OCI-LY3 (cell line): ENCODE measurements around the gene ZRANB1.
"Not testable (repeated sequence)": the region's sequence is repeated elsewhere in the genome, so short reads cannot be mapped to it uniquely, and the experiment has no call there.

Source experiments
- H2AFZ ChIP-seq: fragments of 200-600, 300-600 bp; shearing (Covaris generic); 2 replicates; pipeline ENCODE4 v1.6.0; 2014; ENCODE audit warnings: antibody characterized with exemption, low read depth, low read length
- H3K27ac ChIP-seq: fragments of 200-600, 300-600 bp; sonication (generic); 2 replicates; pipeline ENCODE4 v1.5.1; 2014; ENCODE audit warnings: mild to moderate bottlenecking, low read length, moderate library complexity, mixed read lengths
- H3K27me3 ChIP-seq: fragments of 200-600, 300-600 bp; sonication (generic); 2 replicates; pipeline ENCODE4 v1.6.1; 2014; ENCODE audit warnings: low read depth, low read length, mixed read lengths
- H3K36me3 ChIP-seq: fragments of 200-600, 300-600 bp; sonication (generic); replicated peaks from 2 replicates; pipeline ENCODE3; 2014; ENCODE audit warnings: low read depth, low read length, mixed read lengths
- H3K4me1 ChIP-seq: fragments of 300-600, 200-600 bp; sonication (generic); 2 replicates; pipeline ENCODE4 v1.6.1; 2014; ENCODE audit warnings: low read length, mixed read lengths
- H3K4me2 ChIP-seq: fragments of 200-600, 300-600 bp; sonication (generic); 2 replicates; pipeline ENCODE4 v1.6.1; 2014; ENCODE audit warnings: low read length, mixed read lengths
- H3K4me3 ChIP-seq: fragments of 300-600, 200-600 bp; sonication (generic); 2 replicates; pipeline ENCODE4 v1.5.1; 2014; ENCODE audit warnings: antibody characterized with exemption, mild to moderate bottlenecking, low read length, moderate library complexity
- H3K79me2 ChIP-seq: fragments of 300-600, 200-600 bp; shearing (Covaris generic); 2 replicates; pipeline ENCODE4 v1.6.1; 2014; ENCODE audit warnings: mild to moderate bottlenecking, low read length, mixed read lengths
- H3K9ac ChIP-seq: fragments of 300-600, 200-600 bp; shearing (Covaris generic); 2 replicates; pipeline ENCODE4 v1.6.0; 2014; ENCODE audit warnings: mild to moderate bottlenecking, low read length, moderate library complexity
- H3K9me3 ChIP-seq: fragments of 200-600, 300-600 bp; shearing (Covaris generic); 2 replicates; pipeline ENCODE4 v1.6.1; 2014; ENCODE audit warnings: low read length, mixed read lengths; ENCODE audit not compliant: insufficient read depth
- H4K20me1 ChIP-seq: fragments of 200-600, 300-600 bp; sonication (generic); 2 replicates; pipeline ENCODE4 v1.6.1; 2016; ENCODE audit warnings: low read length, mixed read lengths; ENCODE audit not compliant: insufficient read depth
- EZH2phosphoT487 ChIP-seq: fragments of 200-600 bp; shearing (Covaris generic); IDR thresholded peaks from 2 replicates; pipeline ENCODE4 v1.6.1; 2018; ENCODE audit warnings: antibody characterized with exemption, mixed run types, low read depth
- TF ChIP-seq, protein P1 (sequence below): fragments of 200-600, 300-600 bp; sonication (generic); IDR thresholded peaks from 2 replicates; pipeline ENCODE4 v1.5.1; 2014; ENCODE audit warnings: antibody characterized with exemption, low read length, low read depth

Gene ZRANB1

DNA sequence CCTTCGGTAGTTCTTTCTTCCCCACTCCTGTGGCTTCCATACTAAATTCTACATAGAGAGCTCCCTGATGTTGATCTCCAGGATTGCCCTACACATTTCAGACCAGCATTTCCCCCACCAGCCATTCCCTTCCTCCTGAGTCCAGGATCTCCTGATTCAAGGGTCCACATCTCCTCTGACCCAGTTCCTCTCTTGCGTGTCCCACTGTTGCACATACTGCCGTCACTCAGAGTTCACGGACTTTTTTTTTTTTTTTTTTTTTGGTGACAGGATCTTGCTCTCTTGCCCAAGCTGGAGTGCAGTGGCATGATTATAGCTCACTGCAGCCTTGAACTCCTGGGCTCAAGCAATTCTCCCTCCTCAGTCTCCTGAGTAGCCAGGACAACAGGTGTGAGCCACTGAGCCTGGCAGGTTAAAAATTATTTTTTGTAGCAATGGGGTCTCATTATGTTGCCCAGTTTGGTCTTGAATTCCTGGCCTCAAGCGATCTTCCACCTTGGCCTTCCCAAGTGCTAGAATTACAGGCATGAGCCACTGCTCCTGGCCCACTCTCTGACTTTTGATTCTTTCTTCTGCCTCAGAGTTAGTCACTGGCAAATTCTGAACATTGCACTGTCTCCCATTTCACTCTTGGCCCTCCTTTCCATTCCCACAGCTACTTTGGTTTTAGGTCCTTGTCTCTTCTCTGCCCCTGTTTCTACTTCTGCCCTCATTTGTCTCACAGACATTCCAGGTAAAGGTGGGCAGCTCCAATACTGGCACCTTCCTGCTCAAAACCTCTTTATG lies 29.6 kb upstream of the ZRANB1 start:
- H3K4me2 ChIP-seq, result no peak overlapping the region
- no peaks in the 10 kb centered on the region for H4K20me1 ChIP-seq
- peaks cover 5% of the 10 kb centered on the region for H3K4me1 ChIP-seq
- no peaks in the 10 kb centered on the region for H3K27me3 ChIP-seq
- no peak overlapping the region for H3K9ac ChIP-seq
- no peaks in the 10 kb centered on the region for H3K9me3 ChIP-seq
- no peak overlapping the region for H3K4me3 ChIP-seq
- TF ChIP-seq, protein P1, sequence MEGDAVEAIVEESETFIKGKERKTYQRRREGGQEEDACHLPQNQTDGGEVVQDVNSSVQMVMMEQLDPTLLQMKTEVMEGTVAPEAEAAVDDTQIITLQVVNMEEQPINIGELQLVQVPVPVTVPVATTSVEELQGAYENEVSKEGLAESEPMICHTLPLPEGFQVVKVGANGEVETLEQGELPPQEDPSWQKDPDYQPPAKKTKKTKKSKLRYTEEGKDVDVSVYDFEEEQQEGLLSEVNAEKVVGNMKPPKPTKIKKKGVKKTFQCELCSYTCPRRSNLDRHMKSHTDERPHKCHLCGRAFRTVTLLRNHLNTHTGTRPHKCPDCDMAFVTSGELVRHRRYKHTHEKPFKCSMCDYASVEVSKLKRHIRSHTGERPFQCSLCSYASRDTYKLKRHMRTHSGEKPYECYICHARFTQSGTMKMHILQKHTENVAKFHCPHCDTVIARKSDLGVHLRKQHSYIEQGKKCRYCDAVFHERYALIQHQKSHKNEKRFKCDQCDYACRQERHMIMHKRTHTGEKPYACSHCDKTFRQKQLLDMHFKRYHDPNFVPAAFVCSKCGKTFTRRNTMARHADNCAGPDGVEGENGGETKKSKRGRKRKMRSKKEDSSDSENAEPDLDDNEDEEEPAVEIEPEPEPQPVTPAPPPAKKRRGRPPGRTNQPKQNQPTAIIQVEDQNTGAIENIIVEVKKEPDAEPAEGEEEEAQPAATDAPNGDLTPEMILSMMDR, result no peak
- no peak for TF ChIP-seq EZH2phosphoT487
- no peak overlapping the region for H3K27ac ChIP-seq
- H3K79me2 ChIP-seq, result peaks cover 13% of the 10 kb centered on the region
- H3K36me3 ChIP-seq, result no peaks in the 10 kb centered on the region
- no peak overlapping the region for H2AFZ ChIP-seq

GRCh38 chr10:124913167-124913566 lies 28.8 kb upstream of the ZRANB1 start:
- Histone ChIP-seq H3K4me3 (no peak overlapping the region), H4K20me1 (peaks cover 8% of the 10 kb centered on the region), H3K27me3 (no peaks in the 10 kb centered on the region), H3K4me2 (no peak overlapping the region), H2AFZ (no peak overlapping the region), H3K9me3 (no peaks in the 10 kb centered on the region), H3K4me1 (peaks cover 8% of the 10 kb centered on the region), H3K36me3 (no peaks in the 10 kb centered on the region), H3K9ac (no peak overlapping the region), H3K79me2 (peaks cover 22% of the 10 kb centered on the region), H3K27ac (no peak overlapping the region)
- TF ChIP-seq, protein P1, result no peak
- no peak for TF ChIP-seq EZH2phosphoT487

DNA sequence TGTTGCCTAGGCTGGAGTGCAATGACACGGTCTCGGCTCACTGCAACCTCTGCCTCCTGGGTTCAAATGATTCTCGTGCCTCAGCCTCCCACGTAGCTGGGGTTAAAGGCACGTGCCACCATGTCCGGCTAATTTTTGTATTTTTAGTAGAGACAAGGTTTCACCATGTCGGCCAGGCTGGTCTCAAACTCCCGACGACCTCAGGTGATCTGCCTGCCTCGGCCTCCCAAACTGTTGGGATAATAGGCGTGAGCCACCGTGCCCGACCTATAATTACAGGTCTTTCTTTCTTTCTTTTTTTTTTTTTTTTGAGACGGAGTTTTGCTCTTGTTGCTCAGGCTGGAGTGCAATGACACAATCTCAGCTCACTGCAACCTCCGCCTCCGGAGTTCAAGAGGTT lies 27.5 kb upstream of the ZRANB1 start:
- not testable (repeated sequence) for H3K27me3 ChIP-seq, H3K4me3 ChIP-seq, H3K36me3 ChIP-seq, H3K4me2 ChIP-seq, H2AFZ ChIP-seq, H3K9ac ChIP-seq, H3K9me3 ChIP-seq, H3K27ac ChIP-seq
- H3K4me1 ChIP-seq, result peaks cover 14% of the 10 kb centered on the region
- peaks cover 12% of the 10 kb centered on the region for H4K20me1 ChIP-seq
- H3K79me2 ChIP-seq, result peaks cover 34% of the 10 kb centered on the region

- Histone ChIP-seq H3K4me3 (peak overlapping the region; percentile 98), H4K20me1 (peaks cover 24% of the 10 kb centered on the region), H2AFZ (peak overlapping the region; percentile 79), H3K36me3 (no peaks in the 10 kb centered on the region), H3K9me3 (no peaks in the 10 kb centered on the region), H3K27ac (peak overlapping the region; percentile 25), H3K9ac (peak overlapping the region; percentile 77), H3K27me3 (no peaks in the 10 kb centered on the region), H3K4me2 (peak overlapping the region; percentile 88), H3K4me1 (peaks cover 14% of the 10 kb centered on the region), H3K79me2 (peaks cover 49% of the 10 kb centered on the region)
- TF ChIP-seq, protein P1, result no peak
- TF ChIP-seq EZH2phosphoT487, result no peak
These were observed 25.8 kb upstream of the ZRANB1 start for GRCh38 chr10:124916098-124916584.
